Measurements from ENCODE around the gene IMPA2.
"Not testable (repeated sequence)": the region's sequence is repeated elsewhere in the genome, so short reads cannot be mapped to it uniquely, and the experiment has no call there.

Gene IMPA2

DNA sequence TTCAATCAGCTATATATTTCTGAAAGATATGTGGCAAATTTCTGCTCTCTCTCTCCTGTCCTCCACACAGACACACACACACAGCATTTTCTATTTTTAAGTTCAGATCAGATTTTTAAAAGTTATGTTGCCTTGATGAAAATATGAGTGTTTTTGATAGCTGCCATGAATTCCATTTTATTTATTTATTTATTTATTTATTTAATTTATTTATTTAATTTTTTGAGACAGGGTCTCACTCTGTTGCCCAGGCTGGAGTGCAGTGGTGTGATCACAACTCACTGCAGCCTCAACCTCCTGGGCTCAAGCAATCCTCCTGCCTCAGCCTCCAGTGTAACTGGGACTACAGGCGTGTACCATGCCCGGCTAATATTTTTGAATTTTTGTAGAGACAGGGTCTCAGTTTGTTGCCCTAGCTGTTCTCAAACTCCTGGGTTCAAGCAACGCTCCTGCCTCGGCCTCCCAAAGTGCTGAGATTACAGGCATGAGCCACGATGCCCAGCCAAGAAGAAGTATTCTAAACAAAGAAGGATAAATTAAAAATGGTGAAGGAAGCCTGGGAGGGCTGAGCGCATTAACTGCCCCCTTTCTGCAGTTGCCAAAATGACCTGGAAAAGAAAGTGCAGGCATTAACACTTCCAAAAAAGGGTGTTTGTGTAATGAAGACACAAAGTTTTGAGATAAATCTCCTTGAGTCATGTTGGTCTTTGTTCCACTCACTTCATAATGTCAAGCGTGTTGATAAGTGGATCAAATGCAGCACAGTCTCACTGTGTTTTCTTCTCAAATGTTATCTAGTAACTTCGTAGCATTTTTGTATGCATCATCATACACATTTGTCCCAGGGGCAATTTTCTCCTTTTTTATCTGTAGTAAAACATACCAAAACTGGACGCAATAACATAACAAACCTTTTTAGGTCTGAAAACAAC lies 11.1 kb upstream of the IMPA2 start:
- TF ChIP-seq, protein P1, sequence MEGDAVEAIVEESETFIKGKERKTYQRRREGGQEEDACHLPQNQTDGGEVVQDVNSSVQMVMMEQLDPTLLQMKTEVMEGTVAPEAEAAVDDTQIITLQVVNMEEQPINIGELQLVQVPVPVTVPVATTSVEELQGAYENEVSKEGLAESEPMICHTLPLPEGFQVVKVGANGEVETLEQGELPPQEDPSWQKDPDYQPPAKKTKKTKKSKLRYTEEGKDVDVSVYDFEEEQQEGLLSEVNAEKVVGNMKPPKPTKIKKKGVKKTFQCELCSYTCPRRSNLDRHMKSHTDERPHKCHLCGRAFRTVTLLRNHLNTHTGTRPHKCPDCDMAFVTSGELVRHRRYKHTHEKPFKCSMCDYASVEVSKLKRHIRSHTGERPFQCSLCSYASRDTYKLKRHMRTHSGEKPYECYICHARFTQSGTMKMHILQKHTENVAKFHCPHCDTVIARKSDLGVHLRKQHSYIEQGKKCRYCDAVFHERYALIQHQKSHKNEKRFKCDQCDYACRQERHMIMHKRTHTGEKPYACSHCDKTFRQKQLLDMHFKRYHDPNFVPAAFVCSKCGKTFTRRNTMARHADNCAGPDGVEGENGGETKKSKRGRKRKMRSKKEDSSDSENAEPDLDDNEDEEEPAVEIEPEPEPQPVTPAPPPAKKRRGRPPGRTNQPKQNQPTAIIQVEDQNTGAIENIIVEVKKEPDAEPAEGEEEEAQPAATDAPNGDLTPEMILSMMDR (IDR thresholded peaks at IDR 0.05; ENCODE audit: low read length, missing control alignments), result peak; percentile 14
- no peak overlapping the region for H3K4me3 ChIP-seq (replicated peaks; ENCODE audit: low read depth, low read length)
- DNase-seq (ENCODE audit: low read depth), result peak; percentile 74

DNA sequence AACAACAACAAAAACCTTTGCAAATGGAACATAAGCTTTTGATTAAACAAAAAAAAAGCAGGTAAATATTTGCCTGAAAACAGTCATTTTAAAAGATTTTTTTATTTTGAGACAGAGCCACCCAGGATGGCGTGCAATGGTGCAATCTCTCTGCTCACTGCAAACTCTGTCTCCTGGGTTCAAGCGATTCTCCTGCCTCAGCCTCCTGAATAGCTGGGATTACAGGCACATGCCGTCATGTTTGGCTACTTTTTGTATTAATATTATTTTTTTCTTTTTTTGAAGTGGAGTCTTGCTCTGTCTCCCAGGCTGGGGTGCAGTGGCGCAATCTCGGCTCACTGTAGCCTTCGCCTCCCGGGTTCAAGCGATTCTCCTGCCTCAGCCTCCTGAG lies 10.5 kb upstream of the IMPA2 start:
- DNase-seq (ENCODE audit: low read depth), result peak; percentile 41

DNA sequence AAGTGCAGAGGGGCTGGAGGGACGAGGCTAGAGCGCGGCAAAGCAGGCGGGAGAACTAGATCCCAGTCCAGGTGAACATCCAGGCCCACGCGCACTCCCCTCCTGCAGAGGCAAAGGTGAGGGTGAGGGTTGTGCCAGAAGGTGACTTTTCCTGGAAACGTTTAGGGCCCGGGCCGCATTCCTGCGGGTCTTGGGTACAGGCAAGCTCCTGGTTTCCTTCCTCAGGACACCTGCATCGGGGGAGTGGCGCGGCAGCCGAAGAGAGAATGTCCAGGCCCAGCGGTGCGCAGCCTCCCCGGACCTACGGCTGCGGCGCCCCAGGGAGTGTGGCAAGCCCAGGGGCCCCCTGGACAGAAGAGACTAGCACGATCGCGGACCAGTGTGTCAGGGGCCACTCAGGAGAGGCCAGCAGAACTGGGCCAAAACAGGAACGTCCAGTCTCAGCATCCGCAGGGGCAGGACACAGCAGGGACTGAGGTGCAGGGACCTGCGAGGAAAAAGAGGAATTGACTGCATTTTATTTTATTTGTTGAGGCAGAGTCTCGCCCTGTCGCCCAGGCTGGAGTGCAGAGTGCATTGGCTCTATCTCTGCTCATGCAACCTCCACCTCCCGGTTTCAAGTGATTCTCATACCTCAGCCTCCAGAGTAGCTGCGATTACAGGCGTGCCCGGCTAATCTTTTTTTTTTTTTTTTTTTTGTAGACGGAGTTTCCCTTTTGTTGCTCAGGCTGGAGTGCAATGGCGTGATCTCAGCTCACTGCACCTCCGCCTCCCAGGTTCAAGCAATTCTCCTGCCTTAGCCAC lies 8.7 kb upstream of the IMPA2 start:
- no peak overlapping the region for H3K4me3 ChIP-seq (replicated peaks; ENCODE audit: low read depth, low read length)
- no peak for DNase-seq (ENCODE audit: low read depth)
- TF ChIP-seq, protein P1 (IDR thresholded peaks at IDR 0.05; ENCODE audit: low read length, missing control alignments), result no peak

More for the DNA sequence above, 10.5 kb upstream of the IMPA2 start:
- not testable (repeated sequence) for H3K4me3 ChIP-seq (replicated peaks; ENCODE audit: low read depth, low read length)

DNA sequence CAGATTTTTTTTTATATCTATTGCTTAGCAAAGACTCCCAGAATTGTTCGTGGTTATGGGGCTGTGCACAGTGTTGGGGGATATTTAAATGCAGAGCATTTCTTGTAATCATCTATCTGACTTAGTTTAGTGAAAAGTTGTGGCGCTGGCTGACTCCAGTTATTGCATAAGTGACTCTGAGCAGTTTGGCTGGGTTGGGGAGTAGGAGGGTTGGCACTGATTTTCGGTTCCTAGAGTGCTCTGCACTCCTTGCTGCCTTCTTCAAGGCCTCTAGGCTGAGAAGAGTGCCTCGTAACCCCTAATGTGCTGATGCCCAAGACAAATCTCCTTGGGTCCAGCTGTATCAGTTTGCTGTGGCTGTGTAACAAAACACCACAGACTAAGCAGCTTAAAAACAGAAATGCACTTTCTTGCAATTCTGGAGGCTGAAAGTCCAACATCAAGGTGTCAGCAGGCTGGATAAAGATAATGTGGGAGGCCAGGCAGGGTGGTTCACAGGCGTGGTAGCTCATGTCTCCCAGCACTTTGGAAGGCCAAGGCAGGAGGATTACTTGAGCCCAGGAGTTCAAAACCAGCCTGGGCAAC lies 6.5 kb upstream of the IMPA2 start:
- no peak for DNase-seq (ENCODE audit: low read depth)
- TF ChIP-seq, protein P1 (IDR thresholded peaks at IDR 0.05; ENCODE audit: low read length, missing control alignments), result no peak
- no peak overlapping the region for H3K4me3 ChIP-seq (replicated peaks; ENCODE audit: low read depth, low read length)

DNA sequence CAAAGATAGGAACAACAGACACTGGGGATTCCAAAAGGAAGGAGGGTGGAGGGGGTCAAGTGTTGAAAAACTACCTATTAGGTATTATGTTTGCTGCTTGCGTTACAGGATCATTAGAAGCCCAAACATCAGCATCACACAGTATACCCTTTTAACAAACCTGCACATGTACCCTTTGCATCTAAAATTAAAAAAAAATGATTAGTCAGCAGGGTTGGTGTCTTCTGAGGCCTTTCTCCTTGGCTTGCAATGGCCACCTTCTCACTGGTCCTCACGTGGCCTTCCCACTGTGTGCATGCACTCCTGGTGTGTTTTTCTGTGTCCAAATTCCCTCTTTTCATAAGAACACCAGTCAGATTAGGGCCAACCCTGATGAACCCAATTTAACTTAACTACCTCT lies 5.6 kb upstream of the IMPA2 start:
- TF ChIP-seq, protein P1 (IDR thresholded peaks at IDR 0.05; ENCODE audit: low read length, missing control alignments), result no peak
- no peak overlapping the region for H3K4me3 ChIP-seq (replicated peaks; ENCODE audit: low read depth, low read length)
- no peak for DNase-seq (ENCODE audit: low read depth)

DNA sequence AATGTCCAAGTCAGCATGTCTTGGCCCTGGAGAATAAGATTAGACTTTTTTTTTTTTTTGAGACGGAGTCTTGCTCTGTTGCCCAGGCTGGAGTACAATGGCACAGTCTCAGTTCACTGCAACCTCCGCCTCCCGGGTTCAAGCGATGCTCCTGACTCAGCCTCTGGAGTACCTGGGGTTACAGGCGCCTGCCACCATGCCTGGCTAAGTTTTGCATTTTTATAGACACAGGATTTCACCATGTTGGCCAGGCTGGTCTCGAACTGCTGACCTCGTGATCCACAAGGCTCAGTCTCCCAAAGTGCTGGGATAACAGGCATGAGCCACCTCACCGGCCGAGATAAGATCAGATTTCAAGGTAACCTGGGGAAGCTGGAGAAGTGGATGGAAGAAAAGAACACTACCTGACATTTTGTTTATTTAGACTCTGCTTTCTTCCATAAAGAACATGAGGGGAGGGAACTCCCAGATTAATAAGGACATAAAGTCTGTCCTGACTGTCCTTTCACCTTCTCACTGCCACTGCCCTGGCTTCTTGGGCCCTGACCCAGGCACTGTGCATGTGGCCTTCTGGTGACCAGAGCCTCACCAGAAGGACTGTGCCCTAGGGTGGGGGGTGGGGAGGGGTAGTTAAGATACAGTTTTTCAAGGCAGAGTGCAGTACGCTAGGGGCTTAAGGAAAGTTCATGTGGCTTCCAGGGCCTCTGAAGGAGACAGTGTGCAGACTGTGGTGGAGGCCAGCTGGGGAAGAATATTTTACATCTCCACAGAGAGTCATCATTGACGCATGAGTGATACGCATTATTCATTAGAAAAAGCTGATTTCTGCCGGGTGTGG lies 4.8 kb upstream of the IMPA2 start:
- no peak overlapping the region for H3K4me3 ChIP-seq (replicated peaks; ENCODE audit: low read depth, low read length)
- peak; percentile 51 for DNase-seq (ENCODE audit: low read depth)
- TF ChIP-seq, protein P1 (IDR thresholded peaks at IDR 0.05; ENCODE audit: low read length, missing control alignments), result no peak
